Left lung (tissue), 10 donors: ENCODE data around the gene KLF16. TPM values are rescaled to one million over a fixed set of nuclear protein-coding genes. Genes with fewer than 3 reads are reported as not detected.
A peak's percentile ranks its signal among the peaks of the same experiment; 100 is the strongest.

Experiments used
- ATAC-seq: fragments of 200-7000 bp; cut with Tn5 transposase; one replicate; pipeline ENCODE4 v1.9.1; 2020; ENCODE audit warnings: moderate library complexity
- DNase-seq, 4 donors: peaks; one replicate each; pipeline ENCODE4 v3.0.0-alpha.2; 2013 to 2020
- H3K27ac ChIP-seq, 2 donors: fragments of 200-600 bp; sonication (generic) in 1 of 2; one replicate each; pipeline versions ENCODE4 v1.5.0 to v1.8.0; 2020 to 2021
- H3K27me3 ChIP-seq, 2 donors: fragments of 200-600 bp; sonication (generic) in 1 of 2; one replicate each; pipeline versions ENCODE4 v1.5.0 to v1.8.0; 2020 to 2021
- H3K36me3 ChIP-seq, 2 donors: fragments of 200-600 bp; sonication (generic) in 1 of 2; one replicate each; pipeline versions ENCODE4 v1.5.0 to v1.8.0; 2020 to 2021
- H3K4me1 ChIP-seq, 2 donors: fragments of 200-600 bp; one replicate each; pipeline ENCODE4 v1.8.0; 2021
- H3K4me3 ChIP-seq, 2 donors: fragments of 200-600 bp; sonication (generic) in 1 of 2; one replicate each; pipeline versions ENCODE4 v1.5.0 to v1.8.0; 2020 to 2021; ENCODE audit warnings: mild to moderate bottlenecking in 1 of 2
- H3K9me3 ChIP-seq, 2 donors: fragments of 200-600 bp; sonication (generic) in 1 of 2; one replicate each; pipeline versions ENCODE4 v1.5.0 to v1.8.0; 2020 to 2021
- intact Hi-C, 2 donors: fragments of 100-400 bp; cut with DNase I; formaldehyde crosslinking; loops; one replicate each; pipeline versions ENCODE4 v1.11.2 to v1.14.2; 2022
- microRNA-seq, 2 donors: library from miRNA; unstranded; fragments of <30 nt; microRNA quantifications; one replicate each; pipeline ENCODE4, GENCODE V29; 2019
- polyA plus RNA-seq, 6 donors: library from polyadenylated mRNA; unstranded; fragments of 120-200 nt; gene quantifications; one replicate each; pipeline ENCODE4 v1.2.1, GENCODE V29; 2013; ENCODE audit not compliant: insufficient read length in 6 of 6
- total RNA-seq, 2 donors: library from RNA; stranded (reverse); fragmentation: NEBNext Ultra II Directional; extraction: Animal tissue kit (Norgen Biotek cat#: 25700); gene quantifications; one replicate each; pipeline ENCODE4 v1.2.1, GENCODE V29; 2021
- TF ChIP-seq, protein P1 (sequence below), 2 donors: fragments of 200-600 bp; sonication (generic) in 1 of 2; IDR thresholded peaks; one replicate each; pipeline versions ENCODE4 v1.5.0 to v1.8.0; 2021; ENCODE audit warnings: antibody characterized with exemption in 2 of 2
- donor health status: DM: no; HTN: yes; CAD: no.
- donor health status: DM: no; HTN: no; CAD: no.

The KLF16 gene
- total and polyA plus RNA-seq, 8 donors = 4.3 to 28.8 (median 7.6) TPM

- H3K27me3 ChIP-seq = no peaks in the 10 kb centered on the region
- H3K4me1 ChIP-seq = peaks cover 4 to 8% of the 10 kb centered on the region in 2 donors
- intact Hi-C loops = no loop called here
- no peak overlapping the region for H3K27ac ChIP-seq
- peaks cover 0 to 6% of the 10 kb centered on the region in 2 donors for H3K36me3 ChIP-seq
- no peaks in the 10 kb centered on the region for H3K9me3 ChIP-seq
- no peak overlapping the region for H3K4me3 ChIP-seq
- ATAC-seq = no peak
- peak in 1 of 4 donors; percentile 71 for DNase-seq
- TF ChIP-seq, protein P1, sequence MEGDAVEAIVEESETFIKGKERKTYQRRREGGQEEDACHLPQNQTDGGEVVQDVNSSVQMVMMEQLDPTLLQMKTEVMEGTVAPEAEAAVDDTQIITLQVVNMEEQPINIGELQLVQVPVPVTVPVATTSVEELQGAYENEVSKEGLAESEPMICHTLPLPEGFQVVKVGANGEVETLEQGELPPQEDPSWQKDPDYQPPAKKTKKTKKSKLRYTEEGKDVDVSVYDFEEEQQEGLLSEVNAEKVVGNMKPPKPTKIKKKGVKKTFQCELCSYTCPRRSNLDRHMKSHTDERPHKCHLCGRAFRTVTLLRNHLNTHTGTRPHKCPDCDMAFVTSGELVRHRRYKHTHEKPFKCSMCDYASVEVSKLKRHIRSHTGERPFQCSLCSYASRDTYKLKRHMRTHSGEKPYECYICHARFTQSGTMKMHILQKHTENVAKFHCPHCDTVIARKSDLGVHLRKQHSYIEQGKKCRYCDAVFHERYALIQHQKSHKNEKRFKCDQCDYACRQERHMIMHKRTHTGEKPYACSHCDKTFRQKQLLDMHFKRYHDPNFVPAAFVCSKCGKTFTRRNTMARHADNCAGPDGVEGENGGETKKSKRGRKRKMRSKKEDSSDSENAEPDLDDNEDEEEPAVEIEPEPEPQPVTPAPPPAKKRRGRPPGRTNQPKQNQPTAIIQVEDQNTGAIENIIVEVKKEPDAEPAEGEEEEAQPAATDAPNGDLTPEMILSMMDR (IDR thresholded peaks at IDR 0.05) = no peak
These were observed 56.2 kb downstream of the KLF16 start for GRCh38 chr19:1807030-1807694.

DNA sequence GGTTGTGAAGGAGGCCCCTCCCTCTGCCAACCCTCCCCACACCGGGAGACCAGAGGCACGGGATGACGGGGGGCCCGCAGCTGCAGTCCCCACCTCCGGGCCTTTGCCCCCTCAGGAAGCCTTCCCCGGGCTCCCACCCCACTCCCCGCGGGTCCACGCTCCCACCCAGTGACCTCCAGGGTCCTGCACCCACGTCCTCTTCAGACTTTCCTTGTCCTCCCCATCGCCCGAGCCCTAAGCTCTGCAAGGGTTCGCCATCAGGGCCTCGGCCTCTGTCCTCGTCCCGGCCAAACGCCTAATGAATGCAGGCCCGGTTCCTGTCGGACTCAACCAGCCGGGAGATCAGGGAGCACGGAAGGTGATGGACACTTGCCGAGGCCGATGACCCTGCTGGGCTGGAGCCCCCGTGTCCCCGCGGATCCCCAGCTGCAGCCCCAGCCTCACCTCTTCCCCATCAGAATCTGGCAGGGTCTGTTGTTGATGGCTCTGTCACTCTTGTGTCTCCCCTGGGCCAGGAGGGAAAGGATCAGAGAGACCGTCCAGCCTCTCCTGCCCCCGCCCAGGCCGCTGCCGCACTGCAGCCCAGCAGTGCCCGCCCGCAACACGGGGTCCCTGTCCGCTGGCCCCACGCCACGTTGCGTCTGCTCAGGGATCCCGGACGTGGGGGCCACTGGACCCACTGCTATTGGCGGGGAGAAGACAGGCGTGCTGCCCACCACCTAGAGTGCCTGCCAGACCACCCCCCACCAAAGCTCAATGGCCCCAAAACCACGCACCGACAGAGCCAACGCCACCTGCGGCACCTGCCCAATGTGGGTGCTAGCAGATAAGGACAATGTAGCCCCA, 57.0 kb downstream of the KLF16 start:
- H3K4me1 ChIP-seq = peaks cover 0 to 2% of the 10 kb centered on the region in 2 donors
- H3K4me3 ChIP-seq = no peak overlapping the region
- DNase-seq (peak in 1 of 4 donors; percentile 69), ATAC-seq (no peak)
- intact Hi-C loops = no loop called here
- peaks cover 0 to 6% of the 10 kb centered on the region in 2 donors for H3K36me3 ChIP-seq
- no peak overlapping the region for H3K27ac ChIP-seq
- H3K9me3 ChIP-seq = no peaks in the 10 kb centered on the region
- TF ChIP-seq, protein P1 (IDR thresholded peaks at IDR 0.05) = no peak
- H3K27me3 ChIP-seq = no peaks in the 10 kb centered on the region

GRCh38 chr19:1805401-1806183, 57.8 kb downstream of the KLF16 start:
- no peaks in the 10 kb centered on the region for H3K9me3 ChIP-seq
- no peak overlapping the region for H3K27ac ChIP-seq
- no peak overlapping the region for H3K4me3 ChIP-seq
- no peaks in the 10 kb centered on the region for H3K4me1 ChIP-seq
- no peaks in the 10 kb centered on the region for H3K27me3 ChIP-seq
- DNase-seq (no peak), ATAC-seq (no peak)
- intact Hi-C loops = no loop called here
- TF ChIP-seq, protein P1 (IDR thresholded peaks at IDR 0.05) = no peak
- H3K36me3 ChIP-seq = peaks cover 0 to 6% of the 10 kb centered on the region in 2 donors

GRCh38 chr19:1804858-1805257, 58.5 kb downstream of the KLF16 start:
- ATAC-seq (no peak), DNase-seq (no peak)
- intact Hi-C loops = no loop called here

More at GRCh38 chr19:1804858-1805257, 58.5 kb downstream of the KLF16 start:
- no peak overlapping the region for H3K4me3 ChIP-seq
- H3K27me3 ChIP-seq = no peaks in the 10 kb centered on the region
- no peak overlapping the region for H3K27ac ChIP-seq
- TF ChIP-seq, protein P1 (IDR thresholded peaks at IDR 0.05) = no peak
- peaks cover 0 to 10% of the 10 kb centered on the region in 2 donors for H3K36me3 ChIP-seq
- no peaks in the 10 kb centered on the region for H3K9me3 ChIP-seq
- H3K4me1 ChIP-seq = no peaks in the 10 kb centered on the region

Small RNA genes lying within 50 kb of the gene (microRNA-seq; reads per million reads assigned to microRNA genes)
- 0.34 to 0.41 reads per million in 2 donors for gene MIR1909

Other genes with a start within 250 kb of the KLF16 start
- 10 to 100 TPM; 57.9 to 67.1 TPM for gene TCF3, start 211.0 kb downstream of the KLF16 start, total RNA-seq
- 100 to 1,000 TPM; 103 to 149 (median 128) TPM for gene TCF3, start 211.0 kb downstream of the KLF16 start, polyA plus RNA-seq
- gene ONECUT3, start 110.1 kb downstream of the KLF16 start, total RNA-seq = not detected
- under 1 TPM; 0.06 to 0.08 (median 0.07) TPM for gene ONECUT3, start 110.1 kb downstream of the KLF16 start, polyA plus RNA-seq
- gene ATP8B3, start 51.3 kb downstream of the KLF16 start, total RNA-seq = 1 to 10 TPM; 1.9 to 2.5 TPM
- gene ATP8B3, start 51.3 kb downstream of the KLF16 start, polyA plus RNA-seq = 1 to 10 TPM in 5 of 6 donors, under 1 TPM in 1; 0.89 to 2.1 (median 1.3) TPM
- 10 to 100 TPM; 20.3 to 30.8 TPM for gene REXO1, start 15.1 kb downstream of the KLF16 start, total RNA-seq
- gene REXO1, start 15.1 kb downstream of the KLF16 start, polyA plus RNA-seq = 10 to 100 TPM; 16.9 to 25.4 (median 24.4) TPM
- gene ABHD17A, start 21.9 kb upstream of the KLF16 start, total RNA-seq = 10 to 100 TPM; 70.2 to 72.7 TPM
- gene ABHD17A, start 21.9 kb upstream of the KLF16 start, polyA plus RNA-seq = 10 to 100 TPM; 41.3 to 67.4 (median 48.4) TPM
- 1 to 10 TPM; 7.2 to 9.4 TPM for gene ADAT3, start 41.8 kb upstream of the KLF16 start, total RNA-seq
- 1 to 10 TPM; 1.3 to 3.8 (median 2.2) TPM for gene ADAT3, start 41.8 kb upstream of the KLF16 start, polyA plus RNA-seq
- gene SCAMP4, start 41.8 kb upstream of the KLF16 start, total RNA-seq = 10 to 100 TPM; 75.4 to 86.6 TPM
- gene SCAMP4, start 41.8 kb upstream of the KLF16 start, polyA plus RNA-seq = 10 to 100 TPM; 54.5 to 84.4 (median 66.1) TPM
- gene CSNK1G2, start 77.6 kb upstream of the KLF16 start, total RNA-seq = 10 to 100 TPM; 45.9 to 64.5 TPM
- gene CSNK1G2, start 77.6 kb upstream of the KLF16 start, polyA plus RNA-seq = 10 to 100 TPM; 35.6 to 64.0 (median 43.0) TPM
- gene BTBD2, start 152.1 kb upstream of the KLF16 start, total RNA-seq = 10 to 100 TPM; 63.1 to 63.6 TPM
- 100 to 1,000 TPM in 4 of 6 donors, 10 to 100 TPM in 2; 84.0 to 112 (median 103) TPM for gene BTBD2, start 152.1 kb upstream of the KLF16 start, polyA plus RNA-seq
- gene MKNK2, start 187.7 kb upstream of the KLF16 start, total RNA-seq = 100 to 1,000 TPM; 238 to 291 TPM
- 100 to 1,000 TPM in 1 of 6 donors, 10 to 100 TPM in 5; 59.3 to 124 (median 77.1) TPM for gene MKNK2, start 187.7 kb upstream of the KLF16 start, polyA plus RNA-seq
- 100 to 1,000 TPM in 1 of 2 donors, 10 to 100 TPM in 1; 59.1 to 105 TPM for gene MOB3A, start 232.7 kb upstream of the KLF16 start, total RNA-seq
- gene MOB3A, start 232.7 kb upstream of the KLF16 start, polyA plus RNA-seq = 10 to 100 TPM; 20.6 to 31.5 (median 24.9) TPM
- 1 to 10 TPM; 2.6 to 5.2 TPM for gene IZUMO4, start 233.3 kb upstream of the KLF16 start, total RNA-seq
- 1 to 10 TPM; 4.4 to 8.5 (median 6.7) TPM for gene IZUMO4, start 233.3 kb upstream of the KLF16 start, polyA plus RNA-seq